Glomerular visceral epithelial cell (primary cell): ENCODE measurements around the gene LMOD3.

Experiments
- DNase-seq: peaks from one replicate; pipeline ENCODE4 v3.0.0-alpha.2; 2016; ENCODE audit errors: extremely low spot score

The LMOD3 gene

DNA sequence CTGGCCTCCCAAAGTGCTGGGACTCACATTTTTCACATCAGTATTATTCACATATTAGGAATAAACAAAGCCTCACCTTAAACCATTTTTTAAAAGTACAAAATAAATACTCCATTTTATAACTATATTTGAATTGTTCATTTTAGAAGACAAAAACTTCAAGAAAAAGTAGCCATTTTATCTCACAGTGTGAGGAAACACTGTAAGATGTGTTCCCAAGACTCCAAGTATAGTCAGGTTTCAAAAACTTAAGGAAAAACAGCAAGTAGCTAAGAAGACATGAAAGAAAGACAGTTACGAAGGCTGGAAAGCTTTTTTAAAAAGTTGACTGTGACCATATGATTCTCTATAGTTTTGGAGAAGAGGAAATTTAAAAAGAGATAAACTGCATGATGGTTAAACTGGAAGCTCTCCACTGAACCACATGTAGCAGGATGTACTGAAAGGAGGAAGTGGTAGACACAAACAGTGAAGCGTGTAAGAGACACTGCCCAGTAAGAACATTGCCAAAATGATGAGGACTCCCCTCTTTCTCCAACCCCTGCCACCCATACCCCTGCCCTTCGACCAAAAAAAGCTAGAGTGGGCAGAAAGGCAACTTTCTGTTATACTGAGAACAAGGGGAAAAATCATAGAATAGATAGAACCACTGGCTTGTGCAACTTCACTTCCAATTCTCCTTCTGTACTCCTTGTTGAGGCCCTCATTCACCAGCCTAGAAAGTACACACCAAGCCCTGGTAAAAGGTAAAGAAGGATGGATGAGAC lies 64.0 kb downstream of the LMOD3 start:
- no peak for DNase-seq
